Measurements from ENCODE around the gene NPM3. TPM values are rescaled to one million over a fixed set of nuclear protein-coding genes. Genes with fewer than 3 reads are reported as not detected.

The NPM3 gene
- total RNA-seq, 1 donor from 2014 or later = 34.0 TPM

DNA sequence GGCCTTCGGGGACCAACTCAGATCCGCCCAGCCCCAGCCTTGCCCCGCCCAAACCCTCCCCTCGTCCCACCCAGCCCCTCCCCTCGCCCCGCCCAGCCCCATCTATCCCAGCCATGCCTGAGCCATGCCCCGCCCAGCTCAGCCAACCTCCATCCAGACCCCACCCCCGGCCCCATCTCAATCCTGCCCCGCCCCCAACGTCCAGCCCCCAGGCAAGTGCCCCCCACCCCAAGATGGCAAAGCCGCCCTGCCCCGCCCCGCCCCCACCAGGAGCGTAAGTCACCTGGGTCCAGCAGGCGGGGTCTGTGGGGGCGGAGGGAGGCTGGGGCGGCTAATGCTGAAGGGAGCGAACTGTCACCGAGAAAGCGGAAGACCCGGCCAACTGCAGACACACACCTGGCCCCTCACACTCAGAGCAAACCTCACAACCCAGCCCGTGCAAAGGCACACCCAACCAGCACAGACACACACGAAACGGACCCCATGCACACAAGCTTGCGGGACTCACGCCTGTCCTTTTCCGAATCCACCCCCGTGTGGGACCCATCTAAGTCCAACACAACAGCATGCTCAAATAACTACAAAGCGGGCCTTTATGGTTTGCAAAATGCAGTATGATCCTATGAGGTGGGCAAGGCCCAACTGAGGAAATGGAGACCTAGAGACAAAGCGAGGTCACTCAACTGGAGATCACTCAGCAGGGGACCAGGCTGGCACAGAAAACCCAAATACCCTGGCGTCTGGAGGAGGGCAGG is 46.5 kb upstream of the NPM3 start:
- Mint-ChIP-seq H3K9me3 (ENCODE audit: low read depth) (no peaks in the 10 kb centered on the region), H3K4me1 (ENCODE audit: low read depth) (peaks cover 22% of the 10 kb centered on the region), H3K27ac (ENCODE audit: unreplicated experiment) (peak overlapping the region; percentile 89), H3K36me3 (ENCODE audit: low read depth) (peaks cover 3% of the 10 kb centered on the region), H3K4me3 (ENCODE audit: unreplicated experiment) (peak overlapping the region; percentile 74), H3K27me3 (ENCODE audit: low read depth) (no peaks in the 10 kb centered on the region)
- TF ChIP-seq CTCF (IDR thresholded peaks at IDR 0.05) = no peak
- peak; percentile 69 for DNase-seq (ENCODE audit: low spot score)

GRCh38 chr10:101828766-101829551 is 45.7 kb upstream of the NPM3 start:
- peak; percentile 77 for DNase-seq (ENCODE audit: low spot score)
- Mint-ChIP-seq H3K36me3 (ENCODE audit: low read depth) (peaks cover 3% of the 10 kb centered on the region), H3K4me1 (ENCODE audit: low read depth) (peaks cover 22% of the 10 kb centered on the region), H3K9me3 (ENCODE audit: low read depth) (no peaks in the 10 kb centered on the region), H3K27ac (ENCODE audit: unreplicated experiment) (no peak overlapping the region), H3K4me3 (ENCODE audit: unreplicated experiment) (no peak overlapping the region), H3K27me3 (ENCODE audit: low read depth) (no peaks in the 10 kb centered on the region)
- TF ChIP-seq CTCF (IDR thresholded peaks at IDR 0.05) = no peak

DNA sequence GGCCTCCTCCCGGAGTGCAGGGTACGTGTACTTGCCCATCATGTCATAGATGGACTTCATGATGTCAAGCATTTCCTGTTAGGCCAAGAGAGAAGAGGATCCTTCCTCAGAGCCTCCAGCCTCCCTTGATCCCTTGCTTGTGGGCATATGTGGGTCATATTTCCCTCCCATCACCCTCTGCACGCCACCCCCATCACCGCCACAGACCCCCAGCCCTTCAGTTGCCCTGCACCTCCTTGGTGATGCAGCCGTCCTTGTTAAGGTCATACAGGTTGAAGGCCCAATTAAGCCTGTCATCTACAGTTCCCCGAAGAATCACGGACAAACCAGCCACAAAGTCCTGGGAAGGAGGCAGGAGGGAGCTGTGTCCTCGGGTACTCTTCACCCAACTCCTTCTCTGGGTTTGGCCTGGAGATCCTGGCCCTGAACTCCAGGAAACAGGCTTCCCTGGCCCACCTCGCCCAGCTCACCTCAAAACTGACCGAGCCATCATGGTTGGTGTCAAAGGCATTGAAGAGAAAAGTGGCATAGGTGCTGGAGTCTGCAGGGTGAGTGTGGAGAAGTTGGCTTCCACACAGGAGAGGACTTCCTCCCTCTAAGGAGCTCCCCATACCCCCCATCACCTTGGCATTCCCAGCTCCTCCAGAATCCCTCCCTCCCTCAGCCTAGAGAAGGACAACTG is 44.8 kb upstream of the NPM3 start:
- DNase-seq (ENCODE audit: low spot score) = peak; percentile 44
- no peak for TF ChIP-seq CTCF (IDR thresholded peaks at IDR 0.05)
- no peaks in the 10 kb centered on the region for H3K27me3 Mint-ChIP-seq (ENCODE audit: low read depth)

DNA sequence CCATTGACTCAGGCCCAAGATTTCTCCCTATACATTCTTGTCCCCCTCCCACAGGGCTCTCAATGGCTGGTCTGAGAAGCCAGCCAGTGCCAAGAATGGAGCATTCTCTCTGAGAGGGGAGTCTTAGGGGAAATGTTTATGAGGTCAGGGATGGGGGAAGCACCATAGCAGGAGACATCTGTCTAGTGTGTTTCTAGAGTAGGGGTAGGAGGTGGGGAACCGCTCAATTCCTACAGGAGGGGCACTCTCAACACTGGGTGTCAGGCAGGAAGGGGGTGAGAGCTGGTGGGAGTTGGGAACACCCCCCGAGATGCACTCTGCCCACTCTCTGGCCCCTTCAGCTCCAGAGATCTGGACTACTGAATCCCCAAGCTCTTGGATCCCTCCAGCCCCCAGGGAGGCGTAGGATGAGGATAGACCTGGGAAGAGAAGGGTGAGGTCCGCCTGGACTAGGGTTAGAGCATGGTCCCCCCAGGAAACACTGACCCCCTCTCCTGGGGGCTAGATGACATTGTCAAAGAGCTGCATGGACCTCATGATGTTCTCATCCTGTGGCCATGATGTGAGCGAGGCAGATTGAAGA is 43.7 kb upstream of the NPM3 start:
- Mint-ChIP-seq H3K27me3 (ENCODE audit: low read depth) (no peaks in the 10 kb centered on the region), H3K27ac (ENCODE audit: unreplicated experiment) (no peak overlapping the region), H3K36me3 (ENCODE audit: low read depth) (peaks cover 4% of the 10 kb centered on the region), H3K4me3 (ENCODE audit: unreplicated experiment) (no peak overlapping the region), H3K4me1 (ENCODE audit: low read depth) (peaks cover 22% of the 10 kb centered on the region), H3K9me3 (ENCODE audit: low read depth) (no peaks in the 10 kb centered on the region)
- TF ChIP-seq CTCF (IDR thresholded peaks at IDR 0.05) = no peak
- peak; percentile 58 for DNase-seq (ENCODE audit: low spot score)

More for the DNA sequence above, 44.8 kb upstream of the NPM3 start:
- Mint-ChIP-seq H3K4me1 (ENCODE audit: low read depth) (peaks cover 22% of the 10 kb centered on the region), H3K27ac (ENCODE audit: unreplicated experiment) (no peak overlapping the region), H3K4me3 (ENCODE audit: unreplicated experiment) (no peak overlapping the region), H3K36me3 (ENCODE audit: low read depth) (peaks cover 3% of the 10 kb centered on the region), H3K9me3 (ENCODE audit: low read depth) (no peaks in the 10 kb centered on the region)

- Mint-ChIP-seq H3K4me3 (ENCODE audit: unreplicated experiment) (no peak overlapping the region), H3K9me3 (ENCODE audit: low read depth) (no peaks in the 10 kb centered on the region), H3K27ac (ENCODE audit: unreplicated experiment) (no peak overlapping the region), H3K36me3 (ENCODE audit: low read depth) (peaks cover 6% of the 10 kb centered on the region), H3K27me3 (ENCODE audit: low read depth) (no peaks in the 10 kb centered on the region), H3K4me1 (ENCODE audit: low read depth) (peaks cover under 1% of the 10 kb centered on the region)
- TF ChIP-seq CTCF (IDR thresholded peaks at IDR 0.05) = no peak
- no peak for DNase-seq (ENCODE audit: low spot score)
Observed at GRCh38 chr10:101824736-101825135, 41.5 kb upstream of the NPM3 start.

Data from chondrocyte (in vitro differentiated cells).